CD4-positive, alpha-beta T cell treated with Interleukin-6 for 4 hours (primary cell): ENCODE data around the gene SYT7.
"Not testable (repeated sequence)": the region's sequence is repeated elsewhere in the genome, so short reads cannot be mapped to it uniquely, and the experiment has no call there.

Experiments
- DNase-seq: peaks from one replicate; pipeline ENCODE4 v3.0.0-alpha.2; 2020; ENCODE audit warnings: mixed read lengths

Gene SYT7

GRCh38 chr11:61494381-61494961 is 86.4 kb downstream of the SYT7 start:
- no peak for DNase-seq

DNA sequence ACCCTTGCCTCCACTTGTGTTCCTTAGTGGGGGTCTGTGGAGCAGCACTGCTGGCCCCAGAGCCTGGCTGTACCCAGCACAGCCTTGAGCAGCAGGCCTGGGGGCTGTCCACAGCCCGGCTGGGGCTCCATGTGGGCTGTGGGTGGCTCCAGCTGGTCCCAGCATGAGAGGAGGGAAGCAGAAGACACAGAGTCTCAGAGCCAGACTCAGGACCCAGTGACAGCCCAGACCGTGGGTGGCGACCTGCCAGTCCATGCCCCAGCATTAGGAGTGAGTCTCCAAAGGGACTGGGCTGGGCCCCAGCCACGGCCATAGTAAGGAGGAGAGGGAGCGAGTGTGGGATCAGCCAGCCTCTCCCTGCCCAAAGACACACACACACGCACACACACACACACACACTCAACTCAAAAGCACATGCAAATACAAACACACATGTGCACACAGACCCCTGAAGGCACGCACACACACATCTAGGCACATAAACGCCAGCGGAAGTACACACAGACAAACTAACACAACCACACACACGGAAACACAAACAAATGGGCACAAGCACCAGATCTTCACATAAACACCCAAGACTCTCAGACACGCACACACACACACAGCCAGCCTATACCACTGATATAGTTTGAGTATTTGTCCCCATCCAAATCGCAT is 89.0 kb downstream of the SYT7 start:
- no peak for DNase-seq

GRCh38 chr11:61489833-61490721 is 90.8 kb downstream of the SYT7 start:
- no peak for DNase-seq

GRCh38 chr11:61488651-61489291 is 92.1 kb downstream of the SYT7 start:
- no peak for DNase-seq

DNA sequence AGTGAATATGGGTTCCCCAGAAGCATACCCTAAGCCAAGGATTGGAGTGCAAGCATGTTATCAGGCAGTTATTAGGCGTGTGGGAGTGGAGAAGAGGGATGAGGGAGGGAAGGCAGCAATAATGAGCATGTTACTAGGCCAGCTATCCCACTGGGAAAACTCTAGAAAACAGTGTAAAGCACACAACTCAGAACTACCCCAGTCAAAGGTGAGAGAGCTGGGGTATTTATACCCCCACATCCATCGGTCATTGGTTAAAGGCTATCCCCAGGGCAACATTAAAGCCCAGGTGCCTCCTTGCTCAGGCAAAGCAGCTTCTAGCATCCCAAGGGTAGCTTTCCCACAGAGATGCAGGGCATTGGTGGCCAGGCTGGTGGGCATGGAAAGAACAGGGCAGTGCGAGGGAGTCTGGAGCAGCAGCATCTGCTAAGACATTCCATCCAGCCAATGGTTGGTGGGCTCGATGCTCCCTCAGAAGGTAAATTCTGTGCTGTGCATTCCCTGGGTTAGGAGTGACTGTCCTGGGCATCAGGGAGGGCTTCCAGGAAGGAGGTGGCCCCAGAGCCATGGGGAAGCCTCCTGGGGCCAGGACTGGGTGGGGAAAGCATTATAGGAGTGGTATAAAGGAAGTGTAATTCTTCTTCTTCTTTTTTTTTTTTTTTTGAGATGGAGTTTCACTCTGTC is 93.4 kb downstream of the SYT7 start:
- no peak for DNase-seq

DNA sequence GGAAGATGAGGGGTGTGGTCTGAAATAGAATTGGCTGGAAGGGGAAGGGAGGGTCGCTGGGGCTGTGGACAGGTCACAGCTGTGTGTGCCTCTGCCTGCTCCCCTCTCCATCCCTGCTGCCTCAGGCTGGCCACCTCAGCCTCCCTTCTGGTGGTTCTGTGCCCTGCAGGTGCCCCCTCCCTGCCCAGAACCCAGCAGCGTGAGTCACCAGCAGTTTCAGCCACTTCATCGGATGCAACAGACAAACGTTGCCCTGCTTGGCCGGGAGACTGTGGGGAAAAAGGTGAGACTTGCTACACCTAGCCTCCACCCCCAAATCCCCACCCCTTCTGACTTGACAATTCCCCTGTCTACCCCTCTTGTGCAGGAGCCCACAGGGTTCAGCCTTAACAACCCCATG is 94.1 kb downstream of the SYT7 start:
- no peak for DNase-seq

- DNase-seq: no peak
These were observed 94.8 kb downstream of the SYT7 start for GRCh38 chr11:61486011-61486620.

- DNase-seq: no peak
These were observed 95.8 kb downstream of the SYT7 start for GRCh38 chr11:61485080-61485479.

- no peak for DNase-seq
These were observed 96.3 kb downstream of the SYT7 start for GRCh38 chr11:61484541-61484940.

GRCh38 chr11:61482513-61482912 is 98.4 kb downstream of the SYT7 start:
- peak; percentile 8 for DNase-seq

DNA sequence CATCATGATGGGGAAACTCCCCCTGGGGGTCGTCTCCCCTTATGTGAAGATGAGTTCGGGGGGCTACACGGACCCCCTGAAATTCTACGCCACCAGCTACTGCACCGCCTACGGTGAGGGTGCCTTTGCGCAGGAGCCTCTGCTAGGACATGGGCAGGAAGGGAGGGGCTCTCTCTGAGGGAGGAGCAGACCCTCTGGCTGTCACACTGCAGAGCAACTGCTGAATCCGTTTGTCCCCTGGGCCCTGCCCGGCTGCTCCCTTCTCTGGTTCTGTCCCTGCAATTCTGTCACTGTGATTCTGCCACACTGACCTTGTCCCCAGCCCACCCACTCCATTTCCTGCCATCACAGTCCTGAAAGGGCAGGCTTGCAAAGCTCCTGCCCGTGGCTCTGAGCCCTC is 99.1 kb downstream of the SYT7 start:
- DNase-seq: no peak

DNA sequence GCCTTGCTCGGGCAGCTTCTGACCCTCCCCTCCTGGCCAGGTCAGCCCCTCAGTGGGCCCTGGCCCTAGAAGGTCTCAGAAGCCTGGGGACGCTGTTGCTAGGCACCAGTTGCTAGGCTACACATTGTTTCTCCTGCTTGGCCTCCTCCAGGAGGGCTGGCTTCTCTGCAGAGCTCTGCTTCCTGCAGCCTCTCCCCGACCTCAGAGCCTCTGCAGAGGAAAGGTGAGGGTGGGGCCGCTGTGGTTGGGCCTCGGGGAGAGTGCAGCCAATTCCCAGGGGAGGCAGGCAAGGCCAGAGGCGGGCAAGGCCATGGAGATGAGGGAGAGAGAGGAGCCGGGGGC is 99.9 kb downstream of the SYT7 start:
- DNase-seq: no peak

- no peak for DNase-seq
These were observed 100.4 kb downstream of the SYT7 start for GRCh38 chr11:61480261-61480993.

DNA sequence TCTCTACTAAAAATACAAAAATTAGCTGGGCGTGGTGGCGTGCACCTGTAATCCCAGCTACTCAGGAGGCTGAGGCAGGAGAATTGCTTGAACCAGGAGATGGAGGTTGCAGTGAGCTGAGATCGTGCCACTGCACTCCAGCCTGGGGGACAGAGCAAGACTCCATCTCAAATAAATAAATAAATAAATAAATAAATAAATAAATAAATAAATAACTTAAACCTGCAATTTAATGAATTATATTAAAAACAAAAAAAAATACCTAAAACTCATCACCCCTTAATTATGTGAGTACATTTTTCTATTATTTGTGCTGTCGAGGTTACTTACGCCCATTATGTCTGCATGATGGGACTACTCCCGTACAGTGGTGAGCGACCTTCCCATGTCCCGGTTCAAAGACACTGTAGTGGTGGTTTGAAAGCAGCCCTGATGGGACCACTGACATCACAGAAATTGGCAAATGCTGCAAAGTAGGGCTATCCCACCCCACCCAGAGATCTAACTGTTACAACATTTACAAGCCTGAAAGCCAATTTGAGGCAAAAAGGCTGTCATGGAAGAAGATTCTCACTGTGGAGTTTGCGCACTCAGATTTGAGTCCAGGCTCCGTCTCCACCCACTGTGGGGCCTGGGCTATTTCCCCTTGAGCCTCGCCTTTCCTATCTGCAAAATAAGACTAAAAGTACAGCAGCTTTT is 101.4 kb downstream of the SYT7 start:
- not testable (repeated sequence) for DNase-seq

- peak; percentile 63 for DNase-seq
These were observed 103.1 kb downstream of the SYT7 start for GRCh38 chr11:61477727-61478148.

DNA sequence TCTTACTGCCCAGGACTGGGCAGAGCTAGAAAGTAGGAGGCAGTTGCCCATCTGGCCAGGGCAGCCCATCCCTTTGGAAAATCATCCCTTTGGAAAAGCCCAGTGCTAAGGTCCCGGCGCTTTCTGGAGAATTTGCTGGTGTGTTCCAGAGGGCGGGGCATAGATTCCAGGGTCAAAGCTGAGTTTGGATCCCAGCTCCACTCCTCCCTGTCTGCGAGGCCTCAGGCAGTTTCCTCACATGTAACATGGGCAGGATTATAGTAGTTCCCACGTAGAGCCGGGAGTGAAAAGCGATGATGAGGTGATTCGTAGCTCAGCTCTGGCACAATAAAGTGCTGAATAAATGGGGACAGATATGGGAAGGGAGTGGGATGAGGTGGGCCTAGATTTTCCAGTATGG is 103.8 kb downstream of the SYT7 start:
- DNase-seq: no peak

GRCh38 chr11:61476371-61476770 is 104.5 kb downstream of the SYT7 start:
- DNase-seq: no peak

DNA sequence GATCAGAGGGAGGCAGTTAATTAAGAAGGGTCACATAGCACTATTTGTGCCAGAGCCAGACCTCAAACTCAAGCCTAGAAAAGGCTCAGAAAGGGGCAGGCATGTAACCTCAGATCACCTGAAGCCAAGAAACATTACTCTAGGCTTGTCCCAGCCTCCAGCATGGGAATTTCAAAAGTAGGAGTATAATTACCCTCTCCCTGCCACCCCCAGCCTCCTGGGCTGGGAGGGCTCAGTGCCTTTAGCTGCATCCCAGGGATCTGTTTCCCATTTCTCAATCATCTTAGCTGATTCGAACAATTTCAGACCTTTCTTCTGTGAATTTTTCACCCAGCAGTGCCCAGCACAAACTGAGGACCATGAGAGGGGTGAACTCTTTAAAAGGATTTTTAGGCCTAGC is 105.4 kb downstream of the SYT7 start:
- no peak for DNase-seq

GRCh38 chr11:61474013-61474643 is 106.7 kb downstream of the SYT7 start:
- DNase-seq: no peak

DNA sequence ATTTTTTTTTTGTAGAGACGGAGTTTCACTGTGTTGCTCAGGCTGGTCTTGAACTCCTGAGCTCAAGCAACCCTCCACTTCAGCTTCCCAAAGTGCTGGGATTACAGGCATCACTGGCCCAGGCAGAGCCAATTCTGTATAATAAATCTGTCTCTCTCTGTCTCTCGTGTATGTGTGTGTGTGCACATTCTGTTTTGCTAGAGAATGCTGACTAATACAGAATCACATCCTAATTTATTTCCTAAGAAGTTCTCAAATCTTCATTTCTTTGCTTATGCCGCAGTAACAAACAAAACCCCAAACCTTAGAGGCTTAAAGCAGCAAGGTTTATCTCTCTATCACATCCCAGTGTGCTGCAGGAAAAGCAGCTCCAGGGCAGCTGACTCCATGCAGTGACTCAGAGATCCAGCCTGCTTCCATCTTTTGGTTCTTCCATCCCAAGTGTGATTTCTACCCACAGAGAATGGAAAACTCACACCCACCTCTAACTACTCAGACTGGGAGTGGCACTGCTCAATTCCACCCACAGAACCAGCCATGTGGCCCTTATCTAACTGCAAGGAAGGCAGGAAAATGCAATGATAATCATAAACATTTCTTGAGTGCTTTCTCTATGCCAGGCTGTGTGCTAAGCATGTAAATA is 107.4 kb downstream of the SYT7 start:
- no peak for DNase-seq
